ENCODE results near the gene EXPH5. TPM values are rescaled to one million over a fixed set of nuclear protein-coding genes. Genes with fewer than 3 reads are reported as not detected.
"Not testable (repeated sequence)": the region's sequence is repeated elsewhere in the genome, so short reads cannot be mapped to it uniquely, and the experiment has no call there.

The EXPH5 gene
- total and polyA plus RNA-seq, 5 donors from 2014 or later = 0.23 to 1.8 (median 0.75) TPM

- Mint-ChIP-seq H3K36me3 (no peaks in the 10 kb centered on the region), H3K27me3 (peaks cover 44% of the 10 kb centered on the region), H3K27ac (no peak overlapping the region), H3K4me1 (peaks cover 10 to 21% (median 15%) of the 10 kb centered on the region in 4 donors), H3K4me3 (peak overlapping the region in 1 of 4 donors; percentile 15), H3K9me3 (no peaks in the 10 kb centered on the region)
- Histone ChIP-seq H3K4me3 (ENCODE audit: low read depth, low read length) (no peak overlapping the region), H3K9me3 (ENCODE audit: control insufficient read depth in 2 of 2, low read length in 2 of 2) (no peaks in the 10 kb centered on the region), H3K27me3 (ENCODE audit: control insufficient read depth, insufficient read depth, low read length) (peaks cover 11% of the 10 kb centered on the region), H3K36me3 (ENCODE audit: control insufficient read depth, insufficient read depth, low read length) (no peaks in the 10 kb centered on the region), H3K4me1 (ENCODE audit: control insufficient read depth, insufficient read depth, low read length, poor library complexity, severe bottlenecking) (peaks cover 15% of the 10 kb centered on the region), H3K27ac (ENCODE audit: insufficient read depth, low read length, poor library complexity, severe bottlenecking) (no peak overlapping the region)
- ATAC-seq (ENCODE audit: low read depth in 2 of 2) = no peak
- no peak for DNase-seq
Observed at GRCh38 chr11:108589136-108589535, 4.4 kb downstream of the EXPH5 start.

GRCh38 chr11:108588287-108588686, 5.3 kb downstream of the EXPH5 start:
- Histone ChIP-seq H3K4me1 (ENCODE audit: control insufficient read depth, insufficient read depth, low read length, poor library complexity, severe bottlenecking) (peaks cover 9% of the 10 kb centered on the region), H3K27me3 (ENCODE audit: control insufficient read depth, insufficient read depth, low read length) (peaks cover 11% of the 10 kb centered on the region), H3K27ac (ENCODE audit: insufficient read depth, low read length, poor library complexity, severe bottlenecking) (no peak overlapping the region), H3K36me3 (ENCODE audit: control insufficient read depth, insufficient read depth, low read length) (no peaks in the 10 kb centered on the region), H3K4me3 (ENCODE audit: low read depth, low read length) (no peak overlapping the region), H3K9me3 (ENCODE audit: control insufficient read depth in 2 of 2, low read length in 2 of 2) (no peaks in the 10 kb centered on the region)
- peaks cover 1 to 13% (median 8%) of the 10 kb centered on the region in 4 donors for H3K4me1 Mint-ChIP-seq
- H3K27me3 Mint-ChIP-seq = peaks cover 37% of the 10 kb centered on the region
- H3K9me3 Mint-ChIP-seq = no peaks in the 10 kb centered on the region
- no peaks in the 10 kb centered on the region for H3K36me3 Mint-ChIP-seq
- ATAC-seq (ENCODE audit: low read depth in 2 of 2) (no peak), DNase-seq (no peak)
- no peak overlapping the region for H3K4me3 Mint-ChIP-seq
- no peak overlapping the region for H3K27ac Mint-ChIP-seq

- no peak overlapping the region for H3K27ac ChIP-seq (ENCODE audit: insufficient read depth, low read length, poor library complexity, severe bottlenecking)
- peaks cover 36% of the 10 kb centered on the region for H3K27me3 Mint-ChIP-seq
- H3K36me3 ChIP-seq (ENCODE audit: control insufficient read depth, insufficient read depth, low read length) = no peaks in the 10 kb centered on the region
- H3K4me1 Mint-ChIP-seq = peaks cover 0 to 4% (median 2%) of the 10 kb centered on the region in 4 donors
- H3K9me3 Mint-ChIP-seq = no peaks in the 10 kb centered on the region
- no peak overlapping the region for H3K4me3 Mint-ChIP-seq
- ATAC-seq (ENCODE audit: low read depth in 2 of 2) = no peak
- H3K27ac Mint-ChIP-seq = peak overlapping the region in 1 of 3 donors; percentile 16
- H3K4me1 ChIP-seq (ENCODE audit: control insufficient read depth, insufficient read depth, low read length, poor library complexity, severe bottlenecking) = no peaks in the 10 kb centered on the region
- no peak overlapping the region for H3K4me3 ChIP-seq (ENCODE audit: low read depth, low read length)
- DNase-seq = no peak
- H3K36me3 Mint-ChIP-seq = no peaks in the 10 kb centered on the region
- peaks cover 7% of the 10 kb centered on the region for H3K27me3 ChIP-seq (ENCODE audit: control insufficient read depth, insufficient read depth, low read length)
- H3K9me3 ChIP-seq (ENCODE audit: control insufficient read depth in 2 of 2, low read length in 2 of 2) = no peaks in the 10 kb centered on the region
Observed at GRCh38 chr11:108587109-108587508, 6.5 kb downstream of the EXPH5 start.

GRCh38 chr11:108586600-108586999, 7.0 kb downstream of the EXPH5 start:
- Histone ChIP-seq H3K36me3 (ENCODE audit: control insufficient read depth, insufficient read depth, low read length) (no peaks in the 10 kb centered on the region), H3K9me3 (ENCODE audit: control insufficient read depth in 2 of 2, low read length in 2 of 2) (no peaks in the 10 kb centered on the region), H3K27ac (ENCODE audit: insufficient read depth, low read length, poor library complexity, severe bottlenecking) (no peak overlapping the region), H3K4me3 (ENCODE audit: low read depth, low read length) (no peak overlapping the region), H3K27me3 (ENCODE audit: control insufficient read depth, insufficient read depth, low read length) (peaks cover 2% of the 10 kb centered on the region), H3K4me1 (ENCODE audit: control insufficient read depth, insufficient read depth, low read length, poor library complexity, severe bottlenecking) (no peaks in the 10 kb centered on the region)
- Mint-ChIP-seq H3K9me3 (no peaks in the 10 kb centered on the region), H3K27ac (no peak overlapping the region), H3K4me3 (no peak overlapping the region), H3K4me1 (no peaks in the 10 kb centered on the region), H3K27me3 (peaks cover 32% of the 10 kb centered on the region), H3K36me3 (no peaks in the 10 kb centered on the region)
- DNase-seq (no peak), ATAC-seq (ENCODE audit: low read depth in 2 of 2) (no peak)

- not testable (repeated sequence) for H3K4me3 ChIP-seq (ENCODE audit: low read depth, low read length); H3K4me3 Mint-ChIP-seq; H3K9me3 Mint-ChIP-seq; H3K27me3 ChIP-seq (ENCODE audit: control insufficient read depth, insufficient read depth, low read length); ATAC-seq (ENCODE audit: low read depth in 2 of 2); H3K4me1 ChIP-seq (ENCODE audit: control insufficient read depth, insufficient read depth, low read length, poor library complexity, severe bottlenecking); H3K27ac ChIP-seq (ENCODE audit: insufficient read depth, low read length, poor library complexity, severe bottlenecking); H3K4me1 Mint-ChIP-seq; H3K9me3 ChIP-seq (ENCODE audit: control insufficient read depth in 2 of 2, low read length in 2 of 2); H3K27ac Mint-ChIP-seq; H3K36me3 ChIP-seq (ENCODE audit: control insufficient read depth, insufficient read depth, low read length); DNase-seq; H3K36me3 Mint-ChIP-seq
- H3K27me3 Mint-ChIP-seq = peaks cover 29% of the 10 kb centered on the region
Observed at GRCh38 chr11:108586185-108586584, 7.4 kb downstream of the EXPH5 start.

GRCh38 chr11:108584973-108585372, 8.6 kb downstream of the EXPH5 start:
- H3K9me3 ChIP-seq (ENCODE audit: control insufficient read depth in 2 of 2, low read length in 2 of 2) = no peaks in the 10 kb centered on the region

GRCh38 chr11:108580645-108581044, 12.9 kb downstream of the EXPH5 start:
- H3K4me3 Mint-ChIP-seq = no peak overlapping the region
- DNase-seq = no peak
- no peak overlapping the region for H3K27ac ChIP-seq (ENCODE audit: insufficient read depth, low read length, poor library complexity, severe bottlenecking)
- peaks cover 4% of the 10 kb centered on the region for H3K27me3 ChIP-seq (ENCODE audit: control insufficient read depth, insufficient read depth, low read length)
- no peaks in the 10 kb centered on the region for H3K36me3 ChIP-seq (ENCODE audit: control insufficient read depth, insufficient read depth, low read length)
- no peak overlapping the region for H3K4me3 ChIP-seq (ENCODE audit: low read depth, low read length)
- H3K9me3 ChIP-seq (ENCODE audit: control insufficient read depth in 2 of 2, low read length in 2 of 2) = no peaks in the 10 kb centered on the region
- H3K9me3 Mint-ChIP-seq = no peaks in the 10 kb centered on the region
- H3K27me3 Mint-ChIP-seq = peaks cover 14% of the 10 kb centered on the region
- H3K4me1 ChIP-seq (ENCODE audit: control insufficient read depth, insufficient read depth, low read length, poor library complexity, severe bottlenecking) = no peaks in the 10 kb centered on the region
- no peaks in the 10 kb centered on the region for H3K4me1 Mint-ChIP-seq
- no peaks in the 10 kb centered on the region for H3K36me3 Mint-ChIP-seq
- ATAC-seq (ENCODE audit: low read depth in 2 of 2) = no peak
- no peak overlapping the region for H3K27ac Mint-ChIP-seq

More at GRCh38 chr11:108584973-108585372, 8.6 kb downstream of the EXPH5 start:
- no peak for ATAC-seq (ENCODE audit: low read depth in 2 of 2)
- H3K4me3 Mint-ChIP-seq = no peak overlapping the region
- no peaks in the 10 kb centered on the region for H3K4me1 Mint-ChIP-seq
- H3K4me1 ChIP-seq (ENCODE audit: control insufficient read depth, insufficient read depth, low read length, poor library complexity, severe bottlenecking) = no peaks in the 10 kb centered on the region
- no peaks in the 10 kb centered on the region for H3K36me3 Mint-ChIP-seq
- no peak overlapping the region for H3K4me3 ChIP-seq (ENCODE audit: low read depth, low read length)
- no peak overlapping the region for H3K27ac ChIP-seq (ENCODE audit: insufficient read depth, low read length, poor library complexity, severe bottlenecking)
- no peak overlapping the region for H3K27ac Mint-ChIP-seq
- no peak for DNase-seq
- H3K36me3 ChIP-seq (ENCODE audit: control insufficient read depth, insufficient read depth, low read length) = no peaks in the 10 kb centered on the region
- H3K27me3 Mint-ChIP-seq = peaks cover 23% of the 10 kb centered on the region
- H3K9me3 Mint-ChIP-seq = no peaks in the 10 kb centered on the region
- peaks cover 2% of the 10 kb centered on the region for H3K27me3 ChIP-seq (ENCODE audit: control insufficient read depth, insufficient read depth, low read length)

GRCh38 chr11:108580043-108580442, 13.5 kb downstream of the EXPH5 start:
- Mint-ChIP-seq H3K27ac (no peak overlapping the region), H3K36me3 (no peaks in the 10 kb centered on the region)

More at GRCh38 chr11:108580043-108580442, 13.5 kb downstream of the EXPH5 start:
- peaks cover 14% of the 10 kb centered on the region for H3K27me3 Mint-ChIP-seq
- peaks cover 4% of the 10 kb centered on the region for H3K27me3 ChIP-seq (ENCODE audit: control insufficient read depth, insufficient read depth, low read length)
- no peaks in the 10 kb centered on the region for H3K9me3 Mint-ChIP-seq
- H3K9me3 ChIP-seq (ENCODE audit: control insufficient read depth in 2 of 2, low read length in 2 of 2) = no peaks in the 10 kb centered on the region
- ATAC-seq (ENCODE audit: low read depth in 2 of 2) (no peak), DNase-seq (no peak)
- no peaks in the 10 kb centered on the region for H3K4me1 Mint-ChIP-seq
- no peak overlapping the region for H3K4me3 ChIP-seq (ENCODE audit: low read depth, low read length)
- H3K27ac ChIP-seq (ENCODE audit: insufficient read depth, low read length, poor library complexity, severe bottlenecking) = no peak overlapping the region
- H3K4me3 Mint-ChIP-seq = no peak overlapping the region
- no peaks in the 10 kb centered on the region for H3K4me1 ChIP-seq (ENCODE audit: control insufficient read depth, insufficient read depth, low read length, poor library complexity, severe bottlenecking)
- no peaks in the 10 kb centered on the region for H3K36me3 ChIP-seq (ENCODE audit: control insufficient read depth, insufficient read depth, low read length)
